Prostate gland (tissue), 2 donors: ENCODE results near the gene ARHGAP24. TPM values are rescaled to one million over a fixed set of nuclear protein-coding genes. Genes with fewer than 3 reads are reported as not detected.

Experiments used
- DNase-seq: peaks from one replicate; pipeline ENCODE4 v3.0.0-alpha.2; 2019; ENCODE audit warnings: low spot score
- H3K27ac ChIP-seq, 2 donors: fragments of 200-600 bp; sonication (generic); 2 replicates each; pipeline ENCODE4 v1.5.1; 2017 to 2019
- H3K27me3 ChIP-seq: fragments of 200-600 bp; sonication (generic); replicated peaks from 2 replicates; pipeline ENCODE4 v1.5.1; 2019; ENCODE audit not compliant: insufficient read depth
- H3K36me3 ChIP-seq, 2 donors: fragments of 200-600 bp; sonication (generic); 1 replicate in 1 of 2; 2 replicates in 1 of 2; pipeline versions ENCODE4 v1.5.1 to v1.8.1; 2017 to 2019
- H3K4me1 ChIP-seq: fragments of 200-600 bp; sonication (generic); replicated peaks from 2 replicates; pipeline ENCODE4 v1.5.1; 2019
- H3K4me3 ChIP-seq, 2 donors: fragments of 200-600 bp; sonication (generic); 2 replicates each; pipeline ENCODE4 v1.5.1; 2017 to 2019
- H3K9me3 ChIP-seq: fragments of 200-600 bp; sonication (generic); 2 replicates; pipeline ENCODE4 v1.5.1; 2017
- POLR2A ChIP-seq: fragments of 450-650 bp; IDR thresholded peaks from one replicate; pipeline ENCODE4 v1.6.1; 2016; ENCODE audit warnings: antibody characterized with exemption, mild to moderate bottlenecking
- POLR2AphosphoS5 ChIP-seq: sonication (generic); formaldehyde crosslinking; IDR thresholded peaks from one replicate; pipeline ENCODE4 v1.6.1; 2017; ENCODE audit warnings: antibody characterized with exemption
- WGBS: methylation state at CpG from one replicate; pipeline ENCODE4 v1.1.5; 2018; 5-methylcytosine and 5-hydroxymethylcytosine counted together
- intact Hi-C: fragments of 100-400 bp; cut with DNase I; formaldehyde crosslinking; loops from one replicate; pipeline ENCODE4 v1.14.2; 2022
- total RNA-seq, 2 donors: library from RNA; depleted of rRNA; stranded (reverse); fragments of >200 nt; gene quantifications; one replicate each; pipeline ENCODE4 v1.1.0, GENCODE V29; 2016
- TF ChIP-seq, protein P1 (sequence below), 4 experiments: fragments of 200-600 bp in 2 of 4; fragments of 450-650 bp in 2 of 4; sonication (generic) in 2 of 4; IDR thresholded peaks; 1 replicate in 3 of 4; 2 replicates in 1 of 4; pipeline ENCODE4 v1.5.1; 2016 to 2019; ENCODE audit warnings: antibody characterized with exemption in 4 of 4, mild to moderate bottlenecking in 2 of 4, moderate library complexity in 2 of 4

Gene ARHGAP24
- total RNA-seq, 2 donors from 2014 or later: 6.7 to 7.4 TPM

DNA sequence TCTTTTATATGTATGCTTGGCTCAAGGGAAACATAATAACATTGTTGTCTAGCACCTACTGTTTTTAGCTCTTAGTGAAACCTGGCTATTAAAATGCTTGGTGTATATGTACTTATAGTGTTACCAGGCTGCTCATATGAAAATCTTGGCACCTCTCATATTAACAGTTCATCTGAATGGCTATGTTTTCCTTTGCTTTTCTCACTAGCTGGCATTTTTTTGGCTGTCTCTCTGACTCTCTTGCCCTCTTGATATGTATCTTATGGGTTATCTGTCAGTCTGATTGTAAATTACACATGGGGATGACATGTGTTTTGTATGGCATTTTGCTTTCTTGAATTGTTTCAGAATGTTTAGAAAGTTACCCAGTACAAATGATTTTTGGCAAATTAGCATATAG is 158.0 kb downstream of the ARHGAP24 start:
- Histone ChIP-seq H3K4me3 (no peak overlapping the region), H3K4me1 (no peaks in the 10 kb centered on the region), H3K27ac (no peak overlapping the region), H3K9me3 (no peaks in the 10 kb centered on the region), H3K36me3 (no peaks in the 10 kb centered on the region), H3K27me3 (no peaks in the 10 kb centered on the region)
- TF ChIP-seq, protein P1, sequence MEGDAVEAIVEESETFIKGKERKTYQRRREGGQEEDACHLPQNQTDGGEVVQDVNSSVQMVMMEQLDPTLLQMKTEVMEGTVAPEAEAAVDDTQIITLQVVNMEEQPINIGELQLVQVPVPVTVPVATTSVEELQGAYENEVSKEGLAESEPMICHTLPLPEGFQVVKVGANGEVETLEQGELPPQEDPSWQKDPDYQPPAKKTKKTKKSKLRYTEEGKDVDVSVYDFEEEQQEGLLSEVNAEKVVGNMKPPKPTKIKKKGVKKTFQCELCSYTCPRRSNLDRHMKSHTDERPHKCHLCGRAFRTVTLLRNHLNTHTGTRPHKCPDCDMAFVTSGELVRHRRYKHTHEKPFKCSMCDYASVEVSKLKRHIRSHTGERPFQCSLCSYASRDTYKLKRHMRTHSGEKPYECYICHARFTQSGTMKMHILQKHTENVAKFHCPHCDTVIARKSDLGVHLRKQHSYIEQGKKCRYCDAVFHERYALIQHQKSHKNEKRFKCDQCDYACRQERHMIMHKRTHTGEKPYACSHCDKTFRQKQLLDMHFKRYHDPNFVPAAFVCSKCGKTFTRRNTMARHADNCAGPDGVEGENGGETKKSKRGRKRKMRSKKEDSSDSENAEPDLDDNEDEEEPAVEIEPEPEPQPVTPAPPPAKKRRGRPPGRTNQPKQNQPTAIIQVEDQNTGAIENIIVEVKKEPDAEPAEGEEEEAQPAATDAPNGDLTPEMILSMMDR (IDR thresholded peaks at IDR 0.05): no peak
- TF ChIP-seq POLR2A: no peak
- no peak for TF ChIP-seq POLR2AphosphoS5
- DNase-seq: no peak
- intact Hi-C loops: no loop called here

DNA sequence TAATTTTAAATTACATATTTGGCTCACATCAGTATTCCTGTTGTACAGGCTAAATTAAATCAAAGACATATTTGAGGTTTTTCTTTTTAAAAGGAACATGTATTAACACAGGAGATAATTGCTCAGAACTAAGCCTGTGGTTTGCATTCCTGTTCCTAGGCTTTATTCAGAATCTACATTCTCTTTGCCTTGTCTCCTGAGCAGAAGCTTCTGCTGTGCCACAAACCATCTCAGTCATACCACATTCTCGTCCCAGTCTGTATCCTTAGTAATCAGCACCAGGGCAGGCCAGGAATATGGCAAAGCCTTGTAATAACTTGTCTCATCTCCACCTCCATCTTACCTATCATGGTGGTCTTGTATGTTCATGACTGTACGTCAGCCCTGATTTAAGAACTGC is 162.8 kb downstream of the ARHGAP24 start:
- H3K36me3 ChIP-seq: no peaks in the 10 kb centered on the region
- TF ChIP-seq, protein P1 (IDR thresholded peaks at IDR 0.05): no peak
- no peak for TF ChIP-seq POLR2AphosphoS5
- no peak for TF ChIP-seq POLR2A
- H3K4me1 ChIP-seq: no peaks in the 10 kb centered on the region
- 83% methylated on average over 2 of the region's 2 CpGs for WGBS
- H3K27me3 ChIP-seq: no peaks in the 10 kb centered on the region
- intact Hi-C loops: no loop called here
- no peaks in the 10 kb centered on the region for H3K9me3 ChIP-seq
- DNase-seq: no peak
- H3K27ac ChIP-seq: no peak overlapping the region
- no peak overlapping the region for H3K4me3 ChIP-seq

DNA sequence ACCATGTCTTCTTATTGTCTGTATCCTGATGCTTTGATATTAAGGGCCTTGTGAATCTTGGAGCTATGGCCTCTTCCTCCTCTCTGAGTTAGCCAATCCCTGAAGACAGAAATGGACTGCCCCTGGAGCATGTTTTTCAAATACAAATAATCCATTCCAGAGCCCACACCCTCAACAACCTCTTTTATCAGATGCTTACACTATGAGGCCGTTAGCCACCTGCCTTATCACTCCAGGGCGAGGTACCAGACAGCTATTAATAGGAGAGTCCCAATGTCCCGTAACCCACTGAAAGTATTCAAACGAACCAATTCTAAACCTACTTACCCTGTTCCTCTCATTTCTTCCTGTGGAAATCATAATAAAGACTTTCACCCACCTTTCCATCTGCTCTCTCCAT is 165.0 kb downstream of the ARHGAP24 start:
- WGBS: 89% methylated on average over 4 of the region's 4 CpGs
- no peak overlapping the region for H3K27ac ChIP-seq
- DNase-seq: no peak
- intact Hi-C loops: no loop called here
- no peaks in the 10 kb centered on the region for H3K9me3 ChIP-seq
- H3K27me3 ChIP-seq: no peaks in the 10 kb centered on the region
- H3K36me3 ChIP-seq: no peaks in the 10 kb centered on the region
- no peak for TF ChIP-seq POLR2A
- no peak for TF ChIP-seq POLR2AphosphoS5
- TF ChIP-seq, protein P1 (IDR thresholded peaks at IDR 0.05): no peak
- H3K4me3 ChIP-seq: no peak overlapping the region
- no peaks in the 10 kb centered on the region for H3K4me1 ChIP-seq

DNA sequence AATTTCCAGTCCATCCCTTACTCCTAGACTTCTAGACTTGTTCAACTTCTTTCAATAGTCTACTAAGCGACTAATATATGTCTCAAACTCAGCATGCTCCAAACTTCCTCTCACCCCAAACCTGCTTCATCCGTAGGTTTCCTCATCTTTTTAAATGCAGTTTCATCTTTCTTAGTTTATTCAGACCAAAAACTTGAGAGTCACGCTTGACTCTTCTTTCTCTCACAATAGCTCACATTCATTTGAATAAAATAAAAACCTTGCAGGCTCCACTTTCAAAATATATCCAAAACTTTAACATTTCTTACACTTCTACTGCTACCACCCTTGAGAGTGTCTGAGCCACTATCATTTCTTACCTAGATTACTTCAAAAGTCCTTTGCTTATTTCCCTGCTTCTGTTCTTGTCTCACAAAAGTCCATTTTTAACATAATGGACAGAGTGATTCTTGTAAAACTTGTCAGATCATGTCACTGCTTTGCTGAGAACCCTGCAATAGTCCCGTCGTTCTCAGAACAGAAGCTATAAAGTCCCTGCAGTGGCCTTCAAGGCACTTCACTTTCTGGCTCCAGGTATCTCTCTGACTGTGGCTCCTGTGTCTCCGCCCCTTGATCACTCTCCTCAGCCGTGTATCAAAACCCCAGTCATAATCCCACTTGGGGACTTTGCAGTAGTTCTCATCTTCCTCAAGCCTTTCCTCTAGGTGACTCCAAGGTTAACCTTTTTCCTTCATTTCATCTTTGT is 167.6 kb downstream of the ARHGAP24 start:
- no peak for TF ChIP-seq POLR2A
- TF ChIP-seq POLR2AphosphoS5: no peak
- TF ChIP-seq, protein P1 (IDR thresholded peaks at IDR 0.05): no peak
- no peaks in the 10 kb centered on the region for H3K36me3 ChIP-seq
- H3K27me3 ChIP-seq: no peaks in the 10 kb centered on the region
- no peak for DNase-seq
- no peaks in the 10 kb centered on the region for H3K4me1 ChIP-seq
- no peak overlapping the region for H3K27ac ChIP-seq
- H3K4me3 ChIP-seq: no peak overlapping the region
- no peaks in the 10 kb centered on the region for H3K9me3 ChIP-seq
- intact Hi-C loops: no loop called here
- 74% methylated on average over 7 of the region's 7 CpGs for WGBS

DNA sequence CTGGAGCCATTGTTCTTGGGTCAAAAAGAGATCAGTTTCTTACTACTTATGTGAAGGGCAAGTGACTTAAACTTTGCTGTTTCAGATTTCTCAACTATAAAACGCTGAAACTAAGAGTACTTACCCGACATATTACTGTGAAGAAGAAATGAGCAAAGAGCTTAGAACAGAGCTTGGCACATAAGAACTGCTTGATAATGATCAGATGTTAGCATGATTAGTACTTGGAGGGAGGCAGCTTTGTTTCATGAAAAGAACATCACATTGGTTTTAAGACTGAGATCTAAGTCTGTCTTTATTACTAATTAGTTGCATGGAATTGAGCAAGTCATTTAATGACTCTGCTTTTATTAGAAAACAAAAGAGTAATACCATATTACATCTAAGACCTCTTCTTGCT is 169.1 kb downstream of the ARHGAP24 start:
- no peak for TF ChIP-seq POLR2AphosphoS5
- TF ChIP-seq, protein P1 (IDR thresholded peaks at IDR 0.05): no peak
- no peak for TF ChIP-seq POLR2A
- H3K36me3 ChIP-seq: no peaks in the 10 kb centered on the region
- WGBS: 26% methylated on average over 2 of the region's 2 CpGs
- intact Hi-C loops: no loop called here
- no peak overlapping the region for H3K27ac ChIP-seq
- no peak overlapping the region for H3K4me3 ChIP-seq
- no peak for DNase-seq
- no peaks in the 10 kb centered on the region for H3K4me1 ChIP-seq
- no peaks in the 10 kb centered on the region for H3K9me3 ChIP-seq
- H3K27me3 ChIP-seq: no peaks in the 10 kb centered on the region
